GM12878 (cell line): ENCODE results near the gene B3GNT7. TPM values are rescaled to one million over a fixed set of nuclear protein-coding genes. Genes with fewer than 3 reads are reported as not detected.
"Not testable (repeated sequence)": the region's sequence is repeated elsewhere in the genome, so short reads cannot be mapped to it uniquely, and the experiment has no call there.

ENCODE experiments used
- ATAC-seq: fragments of 200-7000 bp; cut with Tn5 transposase; 3 replicates; pipeline ENCODE4 v1.9.1; 2020; ENCODE audit warnings: mild to moderate bottlenecking, moderate library complexity
- BruUV-seq: library from RNA; stranded (reverse); fragments of 400-500 nt; replicated peaks from 2 replicates; lab custom pipeline; 2021; lab: Mats Ljungman, UMichigan
- CTCF ChIA-PET: fragments of 300-600 bp; sonication (Branson Sonifier 250); formaldehyde crosslinking; extraction: SDS; loops from one replicate; lab custom pipeline; 2021; ENCODE audit warnings: inconsistent platforms; lab: Yijun Ruan, JAX
- POLR2A ChIA-PET: fragments of 350-600 bp; formaldehyde crosslinking; extraction: SDS; loops from one replicate; lab custom pipeline; 2021; ENCODE audit warnings: inconsistent platforms; lab: Charles Lee
- RAD21 ChIA-PET: fragments of 300-600 bp; sonication (Branson Sonifier 250); formaldehyde crosslinking; loops from one replicate; lab custom pipeline; 2023; ENCODE audit warnings: antibody characterized with exemption; ENCODE audit not compliant: unreplicated experiment; lab: Charles Lee
- SMC1A ChIA-PET: fragments of 300-600 bp; sonication (Branson Sonifier 250); formaldehyde crosslinking; loops from one replicate; lab custom pipeline; 2023; ENCODE audit not compliant: unreplicated experiment, uncharacterized antibody; lab: Charles Lee
- DNase-seq: peaks from one replicate; pipeline ENCODE4 v3.0.0-alpha.2; 2011; ENCODE audit warnings: low read depth, low spot score
- FAIRE-seq: peaks from 3 replicates; lab custom pipeline; 2011; peaks lifted over from hg19 to GRCh38; lab: Jason Lieb, UNC
- H2AFZ ChIP-seq: 2 replicates; pipeline ENCODE4 v1.6.0; 2011; ENCODE audit warnings: low read depth, low read length, control low read depth; ENCODE audit not compliant: control insufficient read depth
- H3K27ac ChIP-seq: 2 replicates; pipeline ENCODE4 v1.5.1; 2011; ENCODE audit warnings: control low read depth; ENCODE audit not compliant: control insufficient read depth, insufficient read depth
- H3K27me3 ChIP-seq, 2 experiments: replicated peaks in 1 of 2; 2 replicates each; pipeline versions ENCODE4 v1.6.0 to v1.6.1; 2011; ENCODE audit warnings: low read length in 1 of 2; ENCODE audit not compliant: control insufficient read depth in 2 of 2, insufficient read depth in 2 of 2
- H3K36me3 ChIP-seq, 2 experiments: 2 replicates each; pipeline ENCODE4 v1.5.1; 2011; ENCODE audit warnings: low read length in 1 of 2; ENCODE audit not compliant: control insufficient read depth in 2 of 2, insufficient read depth in 2 of 2
- H3K4me1 ChIP-seq: 2 replicates; pipeline ENCODE4 v1.6.1; 2011; ENCODE audit warnings: mild to moderate bottlenecking, low read length, moderate library complexity, mixed read lengths; ENCODE audit not compliant: control insufficient read depth, insufficient read depth
- H3K4me2 ChIP-seq: 2 replicates; pipeline ENCODE4 v1.6.0; 2011; ENCODE audit warnings: control low read depth; ENCODE audit not compliant: control insufficient read depth, insufficient read depth
- H3K4me3 ChIP-seq: fragments of 200-600 bp; sonication (generic); 2 replicates; pipeline ENCODE4 v1.5.1; 2016
- H3K79me2 ChIP-seq: 2 replicates; pipeline ENCODE4 v1.6.0; 2011; ENCODE audit warnings: low read length; ENCODE audit not compliant: control insufficient read depth, insufficient read depth
- H3K9ac ChIP-seq: 2 replicates; pipeline ENCODE4 v1.8.0; 2011; ENCODE audit warnings: low read length, control low read depth, mixed read lengths; ENCODE audit not compliant: control insufficient read depth, insufficient read depth
- H3K9me3 ChIP-seq: replicated peaks from 3 replicates; pipeline ENCODE4 v1.5.1; 2011; ENCODE audit warnings: mild to moderate bottlenecking, low read length; ENCODE audit not compliant: control insufficient read depth, insufficient read depth
- H4K20me1 ChIP-seq: 2 replicates; pipeline ENCODE4 v1.6.0; 2011; ENCODE audit not compliant: control insufficient read depth, insufficient read depth
- WGBS: methylation state at CpG from one replicate; pipeline ENCODE4 v1.1.6; 2016; ENCODE audit warnings: low lambda C conversion rate; ENCODE audit not compliant: insufficient replicate concordance, insufficient coverage; ENCODE audit errors: missing lambda C conversion rate; 5-methylcytosine and 5-hydroxymethylcytosine counted together
- in situ Hi-C: fragments of 300-500 bp; cut with MboI; formaldehyde crosslinking; loops from 9 replicates; pipeline ENCODE4 v1.14.3; 2018; ENCODE audit warnings: mixed read lengths
- intact Hi-C: fragments of 100-400 bp; cut with micrococcal nuclease; formaldehyde crosslinking; loops from one replicate; pipeline ENCODE4 v1.14.2; 2022; ENCODE audit not compliant: unreplicated experiment
- polyA plus RNA-seq, 11 experiments: library from polyadenylated mRNA; depleted of rRNA in 4 of 11; unstranded in 6 of 11; stranded (reverse) in 5 of 11; fragments of >200 nt; fragmentation: Nextera tagmentation in 4 of 11; fragmentation: Illumina TruSeq in 1 of 11; extraction: Ambion mirVana in 4 of 11; extraction: Trizol in 1 of 11; gene quantifications; 1 replicate in 1 of 11; 2 replicates in 10 of 11; pipeline versions ENCODE4 v1.2.1 to v1.2.3, GENCODE V29; 2011 to 2016; ENCODE audit warnings: inconsistent platforms in 2 of 11, missing spikeins in 2 of 11, low read depth in 1 of 11
- total RNA-seq, 4 experiments: library from RNA; depleted of rRNA in 3 of 4; stranded (reverse); fragments of >200 nt in 3 of 4; fragmentation: Illumina TruSeq in 1 of 4; extraction: Trizol in 1 of 4; gene quantifications; 2 replicates each; pipeline versions ENCODE4 v1.2.1 to v1.2.3, GENCODE V29; 2013 to 2021

The B3GNT7 gene
- total and polyA plus RNA-seq, 10 of the 15 experiments (the other 5 are each of a cell fraction or from before 2014, with no cell fraction given) = 0.91 to 12.6 (median 3.7) TPM

DNA sequence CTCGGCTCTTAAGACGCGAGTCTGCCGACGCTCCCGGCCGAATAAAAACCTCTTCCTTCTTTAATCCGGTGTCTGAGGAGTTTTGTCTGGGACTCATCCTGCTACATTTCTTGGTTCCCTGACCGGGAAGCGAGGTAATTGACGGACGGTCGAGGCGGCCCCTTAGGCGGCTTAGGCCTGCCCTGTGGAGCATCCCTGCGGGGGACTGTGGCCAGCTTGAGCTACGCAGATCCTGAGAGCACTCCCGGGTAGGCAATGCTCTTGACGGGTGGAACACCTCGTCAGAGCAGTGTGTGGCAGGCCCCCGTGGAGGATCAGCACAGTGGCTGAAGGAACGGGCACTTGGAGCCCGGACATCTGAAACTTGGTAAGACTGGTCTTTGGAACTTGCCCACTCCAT is 5.6 kb downstream of the B3GNT7 start:
- H3K27me3 ChIP-seq, H3K9ac ChIP-seq, ATAC-seq, FAIRE-seq, in situ Hi-C loops, H3K4me2 ChIP-seq, H3K27ac ChIP-seq, H3K36me3 ChIP-seq, BruUV-seq, intact Hi-C loops, H4K20me1 ChIP-seq, H2AFZ ChIP-seq, H3K4me3 ChIP-seq, DNase-seq, H3K79me2 ChIP-seq, H3K9me3 ChIP-seq: not testable (repeated sequence)
- CTCF ChIA-PET = interaction anchor here (0.9 to 4.7 kb wide), 12 partner anchors 17 to 297 kb away, joined by 3 to 76 read pairs (median 7); no protein-coding TSS in a partner anchor
- RAD21 ChIA-PET = interaction anchor here (0.8 to 1.8 kb wide), 13 partner anchors 37 to 297 kb away, joined by 3 to 36 read pairs (median 4); no protein-coding TSS in a partner anchor
- H3K4me1 ChIP-seq = peaks cover 26% of the 10 kb centered on the region
- POLR2A ChIA-PET = interaction anchor here (1.8 kb wide), 1 partner anchor 104 kb away, joined by 4 read pairs; no protein-coding TSS in a partner anchor
- SMC1A ChIA-PET = interaction anchor here (1.0 to 3.3 kb wide), 9 partner anchors 10 to 297 kb away, joined by 3 to 42 read pairs (median 4); no protein-coding TSS in a partner anchor
- WGBS = 84% methylated on average over 22 of the region's 23 CpGs

DNA sequence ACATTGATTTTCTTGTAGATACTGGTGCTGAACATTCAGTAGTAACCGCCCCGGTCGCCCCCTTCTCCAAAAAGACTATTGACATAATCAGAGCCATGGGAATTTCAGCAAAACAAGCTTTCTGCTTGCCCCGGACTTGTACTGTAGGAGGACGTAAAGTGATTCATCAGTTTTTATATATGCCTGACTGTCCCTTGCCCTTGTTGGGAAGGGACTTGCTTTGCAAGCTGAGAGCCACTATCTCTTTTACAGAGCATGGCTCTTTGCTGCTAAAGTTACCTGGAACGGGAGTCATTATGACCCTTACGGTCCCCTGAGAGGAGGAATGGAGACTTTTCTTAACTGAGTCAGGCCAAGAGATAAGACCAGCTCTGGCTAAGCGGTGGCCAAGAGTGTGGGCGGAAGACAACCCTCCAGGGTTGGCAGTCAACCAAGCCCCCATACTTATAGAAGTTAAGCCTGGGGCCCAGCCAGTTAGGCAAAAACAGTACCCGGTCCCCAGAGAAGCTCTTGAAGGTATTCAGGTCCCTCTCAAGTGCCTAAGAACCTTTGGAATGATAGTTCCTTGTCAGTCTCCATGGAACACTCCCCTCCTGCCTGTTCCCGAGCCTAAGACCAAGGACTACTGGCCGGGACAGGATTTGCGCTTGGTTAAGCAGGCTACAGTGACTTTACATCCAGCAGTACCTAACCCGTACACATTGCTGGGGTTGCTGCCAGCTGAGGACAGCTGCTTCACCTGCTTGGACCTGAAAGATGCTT is 8.1 kb downstream of the B3GNT7 start:
- CTCF ChIA-PET = interaction anchor here (0.7 to 12.3 kb wide), 10 partner anchors 10 to 302 kb away, joined by 3 to 234 read pairs (median 4); no protein-coding TSS in a partner anchor
- POLR2A ChIA-PET, ATAC-seq, H3K4me2 ChIP-seq, H3K9ac ChIP-seq, H3K4me3 ChIP-seq, in situ Hi-C loops, H3K9me3 ChIP-seq, BruUV-seq, FAIRE-seq, H3K36me3 ChIP-seq, DNase-seq, intact Hi-C loops, H3K79me2 ChIP-seq, H3K27me3 ChIP-seq, H4K20me1 ChIP-seq, H3K27ac ChIP-seq, H2AFZ ChIP-seq: not testable (repeated sequence)
- H3K4me1 ChIP-seq = peaks cover 16% of the 10 kb centered on the region
- RAD21 ChIA-PET = interaction anchor here (0.9 to 1.3 kb wide), 3 partner anchors 106 to 179 kb away, joined by 3 to 4 read pairs (median 3); no protein-coding TSS in a partner anchor
- 53% methylated on average over 14 of the region's 14 CpGs for WGBS
- SMC1A ChIA-PET = interaction anchor here (0.9 to 5.2 kb wide), 5 partner anchors 10 to 176 kb away, joined by 3 to 26 read pairs (median 10); no protein-coding TSS in a partner anchor

DNA sequence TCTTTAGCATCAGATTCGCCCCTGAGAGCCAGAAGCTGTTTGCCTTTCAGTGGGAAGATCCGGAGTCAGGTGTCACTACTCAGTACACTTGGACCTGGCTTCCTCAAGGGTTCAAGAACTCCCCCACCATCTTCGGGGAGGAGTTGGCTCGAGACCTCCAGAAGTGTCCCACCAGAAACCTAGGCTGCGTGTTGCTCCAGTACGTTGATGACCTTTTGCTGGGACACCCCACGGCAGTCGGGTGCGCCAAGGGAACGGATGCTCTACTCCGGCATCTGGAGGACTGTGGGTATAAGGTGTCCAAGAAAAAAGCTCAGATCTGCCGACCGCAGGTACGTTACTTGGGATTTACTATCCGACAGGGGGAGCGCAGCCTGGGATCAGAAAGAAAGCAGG is 8.7 kb downstream of the B3GNT7 start:
- ATAC-seq, H4K20me1 ChIP-seq, H3K9me3 ChIP-seq, FAIRE-seq, in situ Hi-C loops, H3K27me3 ChIP-seq, intact Hi-C loops, BruUV-seq, H3K4me3 ChIP-seq, H3K4me2 ChIP-seq, H3K9ac ChIP-seq, H3K36me3 ChIP-seq, H3K79me2 ChIP-seq, H2AFZ ChIP-seq, DNase-seq, H3K27ac ChIP-seq: not testable (repeated sequence)
- RAD21 ChIA-PET = interaction anchor here (0.7 to 0.9 kb wide), 2 partner anchors 106 to 300 kb away, joined by 3 read pairs; no protein-coding TSS in a partner anchor
- POLR2A ChIA-PET = interaction anchor here (1.3 kb wide), 1 partner anchor 8 kb away, joined by 4 read pairs; the partner anchor contains the start of gene B3GNT7
- SMC1A ChIA-PET = interaction anchor here (1.8 to 5.2 kb wide), 5 partner anchors 7 to 177 kb away, joined by 7 to 26 read pairs (median 10); no protein-coding TSS in a partner anchor
- CTCF ChIA-PET = interaction anchor here (0.6 to 12.3 kb wide), 10 partner anchors 11 to 301 kb away, joined by 3 to 234 read pairs (median 8); no protein-coding TSS in a partner anchor
- WGBS = 87% methylated on average over 16 of the region's 16 CpGs
- peaks cover 16% of the 10 kb centered on the region for H3K4me1 ChIP-seq
